GM20000 (cell line): Measurements from ENCODE around the gene RSAD2.
A peak's percentile ranks its signal among the peaks of the same experiment; 100 is the strongest.

Source experiments
- DNase-seq: peaks from one replicate; pipeline ENCODE4 v3.0.0; 2012; ENCODE audit warnings: low spot score
- CTCF ChIP-seq: IDR thresholded peaks from 2 replicates; pipeline ENCODE4 v1.5.1; 2012; ENCODE audit warnings: mild to moderate bottlenecking, control low read depth; ENCODE audit errors: extremely low read depth, missing control alignments

Gene RSAD2

DNA sequence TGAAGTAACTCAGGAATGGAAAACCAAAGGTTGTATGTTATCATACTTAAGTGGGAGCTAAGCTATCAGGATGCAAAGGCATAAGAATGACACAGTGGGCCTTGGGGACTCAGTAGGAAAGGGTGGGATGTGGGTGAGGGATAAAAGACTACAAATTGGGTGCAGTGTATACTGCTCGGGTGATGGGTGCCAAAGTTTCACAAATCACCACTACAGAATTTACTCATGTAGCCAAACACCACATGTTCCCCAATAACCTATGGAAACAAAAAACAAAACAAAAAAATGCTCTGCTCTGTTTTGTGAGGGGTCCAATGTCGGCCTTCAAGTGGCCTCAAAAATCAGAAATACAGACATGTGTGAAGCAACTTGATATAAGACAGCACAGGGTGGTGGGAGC is 30.7 kb downstream of the RSAD2 start:
- no peak for DNase-seq
- TF ChIP-seq CTCF, result no peak

DNA sequence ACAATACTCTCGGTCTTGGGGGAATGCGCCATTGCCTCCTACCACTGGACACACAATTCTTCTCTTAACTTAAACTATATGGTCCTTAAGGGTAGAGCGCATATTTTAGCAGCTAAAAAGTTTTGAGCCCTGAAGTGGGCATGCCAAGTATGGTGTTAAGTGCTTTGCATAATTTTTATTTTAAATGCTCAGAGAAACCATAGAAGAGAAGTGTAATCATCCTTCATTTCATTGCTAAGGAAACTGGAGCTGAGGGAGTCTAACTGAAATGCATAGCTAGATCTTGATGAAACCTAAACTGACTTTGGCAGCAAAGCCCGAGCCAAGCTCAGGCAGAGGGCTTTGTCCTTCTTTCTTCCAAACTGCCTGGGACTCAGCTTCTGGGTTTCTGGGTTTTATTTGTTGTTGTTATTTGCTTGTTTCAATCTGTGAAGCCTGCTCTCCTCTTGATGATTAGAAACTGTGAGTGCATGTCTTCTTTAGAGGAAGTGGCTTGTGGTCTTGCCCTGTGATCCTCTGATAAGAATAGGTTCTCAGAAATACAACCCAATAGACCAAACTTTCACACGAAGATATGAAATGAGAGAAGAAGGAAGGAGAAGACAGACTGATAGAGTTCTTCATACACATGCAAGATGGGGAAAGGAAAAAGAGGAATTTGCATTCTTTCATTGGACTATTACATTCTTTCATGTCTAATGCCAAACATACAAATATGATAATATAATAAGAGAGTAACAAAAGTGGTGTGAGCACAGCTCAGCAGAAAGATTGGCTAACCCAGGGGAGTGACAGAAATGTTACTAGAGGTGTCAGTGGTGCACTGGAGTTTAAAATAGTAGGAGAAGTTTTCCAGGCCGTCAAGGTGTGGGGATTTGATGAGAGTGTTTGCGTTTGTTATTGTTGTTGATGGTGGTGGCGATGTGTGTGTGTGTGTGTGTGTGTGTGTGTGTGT is 32.1 kb downstream of the RSAD2 start:
- peak; percentile 64 for DNase-seq
- no peak for TF ChIP-seq CTCF

DNA sequence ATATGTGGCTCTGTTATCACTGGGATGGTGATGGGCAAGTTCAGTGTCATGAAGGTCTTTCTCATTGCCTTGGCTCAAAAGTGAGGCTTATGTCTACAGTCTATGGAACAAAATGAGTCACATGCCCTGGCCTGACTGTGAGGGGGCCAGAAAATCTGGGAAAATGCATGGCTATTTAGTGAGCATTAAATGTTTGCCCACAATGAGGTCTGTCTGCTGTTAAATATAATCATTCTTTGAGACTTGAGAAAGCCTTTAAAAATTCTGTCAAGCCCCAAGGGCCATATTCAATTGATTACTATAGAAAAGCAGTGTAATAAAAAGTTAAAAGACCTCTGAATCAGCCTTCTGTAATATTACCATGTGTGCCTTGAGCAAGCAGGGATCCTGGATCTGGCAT is 34.1 kb downstream of the RSAD2 start:
- TF ChIP-seq CTCF, result no peak
- DNase-seq, result no peak

DNA sequence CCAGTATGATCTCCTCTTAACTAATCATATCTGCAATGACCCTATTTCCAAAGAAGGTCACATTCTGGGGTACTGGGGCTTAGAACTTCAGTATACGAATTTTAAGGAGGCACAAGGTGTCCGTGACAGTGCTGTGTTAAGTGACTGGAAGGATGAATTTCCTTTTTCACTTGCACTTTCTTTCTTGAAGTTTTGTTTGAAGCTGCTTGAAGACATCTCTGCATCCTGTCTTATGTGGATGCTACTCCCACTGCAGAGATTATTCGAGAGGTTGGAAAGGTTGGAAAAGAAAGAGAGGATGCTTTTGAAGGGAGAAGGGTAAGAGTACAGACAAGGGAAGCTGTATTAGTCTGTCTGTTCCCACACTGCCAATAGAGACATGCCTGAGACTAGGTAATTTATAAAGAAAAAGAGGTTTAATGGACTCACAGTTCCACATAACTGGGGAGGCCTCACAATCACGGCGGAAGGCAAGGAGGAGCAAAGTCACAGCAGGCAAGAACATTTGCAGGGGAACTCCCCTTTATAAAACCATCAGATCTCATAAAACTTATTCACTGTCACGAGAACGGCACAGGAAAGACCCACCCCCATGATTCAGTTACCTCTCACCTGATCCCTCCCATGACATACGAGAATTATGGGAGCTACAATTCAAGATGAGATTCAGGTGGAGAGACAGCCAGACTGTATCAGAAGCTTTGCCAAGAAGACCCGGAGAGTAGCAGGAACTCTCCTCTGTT is 36.0 kb downstream of the RSAD2 start:
- no peak for TF ChIP-seq CTCF
- DNase-seq, result no peak

GRCh38 chr2:6914828-6915227 is 37.3 kb downstream of the RSAD2 start:
- DNase-seq, result no peak

GRCh38 chr2:6915399-6915798 is 37.8 kb downstream of the RSAD2 start:
- DNase-seq, result no peak
- no peak for TF ChIP-seq CTCF

More at GRCh38 chr2:6914828-6915227, 37.3 kb downstream of the RSAD2 start:
- TF ChIP-seq CTCF, result no peak

DNA sequence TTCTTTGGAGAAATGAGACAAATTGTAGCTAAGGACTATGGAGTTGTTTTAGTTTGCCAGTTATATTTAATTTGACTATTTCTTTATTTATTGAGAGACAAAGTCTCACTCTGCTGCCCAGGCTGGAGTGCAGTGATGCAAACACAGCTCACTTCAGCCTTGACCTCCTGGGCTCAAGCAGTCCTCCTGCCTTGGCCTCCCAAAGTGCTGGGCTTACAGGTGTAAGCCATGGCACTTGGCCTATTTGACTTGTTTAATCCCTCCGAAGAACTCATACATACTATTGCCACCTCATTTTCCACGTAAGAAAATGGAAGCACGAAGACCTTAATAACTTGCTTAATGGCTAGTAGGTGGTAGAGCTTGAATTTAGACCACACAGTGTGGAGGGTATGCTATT is 38.6 kb downstream of the RSAD2 start:
- DNase-seq, result no peak

More for the DNA sequence above, 38.6 kb downstream of the RSAD2 start:
- no peak for TF ChIP-seq CTCF
